ENCODE results near the gene SDCBP2.

The SDCBP2 gene

DNA sequence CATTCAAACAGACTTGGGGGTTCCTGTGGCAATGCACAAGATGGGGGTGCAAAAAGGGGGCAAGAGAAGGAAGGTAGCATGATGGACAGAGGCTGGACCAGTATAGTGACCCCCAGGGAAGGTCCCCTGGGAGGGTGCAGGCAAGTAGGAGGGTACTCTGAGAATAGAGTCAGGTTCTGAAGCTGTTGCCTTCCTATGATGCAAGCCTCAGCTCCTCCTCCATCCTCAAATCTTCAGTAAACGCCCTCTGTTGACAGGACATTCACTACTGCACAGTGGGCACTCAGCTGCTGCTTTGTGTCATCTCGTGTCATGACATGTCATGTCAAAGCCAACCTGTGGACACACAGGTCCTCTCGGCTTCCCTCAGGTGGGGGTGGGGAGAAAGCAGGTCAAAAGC lies 5.8 kb upstream of the SDCBP2 start:
- no peak overlapping the region for H3K4me3 ChIP-seq (ENCODE audit: low read depth, low read length)
- DNase-seq (ENCODE audit: low read depth), result no peak
- TF ChIP-seq, protein P1, sequence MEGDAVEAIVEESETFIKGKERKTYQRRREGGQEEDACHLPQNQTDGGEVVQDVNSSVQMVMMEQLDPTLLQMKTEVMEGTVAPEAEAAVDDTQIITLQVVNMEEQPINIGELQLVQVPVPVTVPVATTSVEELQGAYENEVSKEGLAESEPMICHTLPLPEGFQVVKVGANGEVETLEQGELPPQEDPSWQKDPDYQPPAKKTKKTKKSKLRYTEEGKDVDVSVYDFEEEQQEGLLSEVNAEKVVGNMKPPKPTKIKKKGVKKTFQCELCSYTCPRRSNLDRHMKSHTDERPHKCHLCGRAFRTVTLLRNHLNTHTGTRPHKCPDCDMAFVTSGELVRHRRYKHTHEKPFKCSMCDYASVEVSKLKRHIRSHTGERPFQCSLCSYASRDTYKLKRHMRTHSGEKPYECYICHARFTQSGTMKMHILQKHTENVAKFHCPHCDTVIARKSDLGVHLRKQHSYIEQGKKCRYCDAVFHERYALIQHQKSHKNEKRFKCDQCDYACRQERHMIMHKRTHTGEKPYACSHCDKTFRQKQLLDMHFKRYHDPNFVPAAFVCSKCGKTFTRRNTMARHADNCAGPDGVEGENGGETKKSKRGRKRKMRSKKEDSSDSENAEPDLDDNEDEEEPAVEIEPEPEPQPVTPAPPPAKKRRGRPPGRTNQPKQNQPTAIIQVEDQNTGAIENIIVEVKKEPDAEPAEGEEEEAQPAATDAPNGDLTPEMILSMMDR (IDR thresholded peaks at IDR 0.05; ENCODE audit: control insufficient read depth, extremely low read depth, insufficient read depth), result peak; percentile 22; the same call in 1 of the 2 replicates

GRCh38 chr20:1334370-1334731 lies 5.4 kb upstream of the SDCBP2 start:
- TF ChIP-seq, protein P1 (IDR thresholded peaks at IDR 0.05; ENCODE audit: control insufficient read depth, extremely low read depth, insufficient read depth), result no peak
- H3K4me3 ChIP-seq (ENCODE audit: low read depth, low read length), result no peak overlapping the region
- DNase-seq (ENCODE audit: low read depth), result no peak

GRCh38 chr20:1333462-1334369 lies 4.8 kb upstream of the SDCBP2 start:
- TF ChIP-seq, protein P1 (IDR thresholded peaks at IDR 0.05; ENCODE audit: control insufficient read depth, extremely low read depth, insufficient read depth), result no peak

GRCh38 chr20:1332749-1333300 lies 3.9 kb upstream of the SDCBP2 start:
- no peak overlapping the region for H3K4me3 ChIP-seq (ENCODE audit: low read depth, low read length)
- TF ChIP-seq, protein P1 (IDR thresholded peaks at IDR 0.05; ENCODE audit: control insufficient read depth, extremely low read depth, insufficient read depth), result no peak
- DNase-seq (ENCODE audit: low read depth), result no peak

More at GRCh38 chr20:1333462-1334369, 4.8 kb upstream of the SDCBP2 start:
- no peak for DNase-seq (ENCODE audit: low read depth)
- no peak overlapping the region for H3K4me3 ChIP-seq (ENCODE audit: low read depth, low read length)

GRCh38 chr20:1331801-1332453 lies 3.0 kb upstream of the SDCBP2 start:
- DNase-seq (ENCODE audit: low read depth), result no peak
- no peak overlapping the region for H3K4me3 ChIP-seq (ENCODE audit: low read depth, low read length)
- TF ChIP-seq, protein P1 (IDR thresholded peaks at IDR 0.05; ENCODE audit: control insufficient read depth, extremely low read depth, insufficient read depth), result no peak

DNA sequence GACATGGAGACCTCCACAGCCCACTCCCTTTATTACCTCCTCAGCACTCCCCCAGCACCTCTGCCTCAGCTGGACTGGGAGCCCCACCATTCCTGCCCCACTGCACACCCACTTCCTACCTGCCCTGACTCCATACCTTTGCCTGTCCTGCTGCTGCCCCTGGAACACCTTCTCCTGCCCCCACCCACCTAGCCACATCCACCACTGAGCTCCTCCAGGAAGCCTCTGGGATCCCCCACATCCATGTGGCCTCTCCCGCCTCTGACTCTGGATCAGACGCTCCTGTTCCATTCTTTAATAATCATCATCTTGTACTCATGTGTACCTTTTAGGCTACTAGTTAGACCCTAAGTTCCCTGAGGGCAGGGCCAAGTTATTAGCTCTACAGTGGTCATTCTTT lies 2.2 kb upstream of the SDCBP2 start:
- DNase-seq (ENCODE audit: low read depth), result no peak
- H3K4me3 ChIP-seq (ENCODE audit: low read depth, low read length), result no peak overlapping the region
- TF ChIP-seq, protein P1 (IDR thresholded peaks at IDR 0.05; ENCODE audit: control insufficient read depth, extremely low read depth, insufficient read depth), result no peak

Data from LNCaP clone FGC (cell line).